ENCODE measurements around the gene CEP20.
"Not testable (repeated sequence)": the region's sequence is repeated elsewhere in the genome, so short reads cannot be mapped to it uniquely, and the experiment has no call there.

Gene CEP20

GRCh38 chr16:15849209-15849981 lies 39.0 kb downstream of the CEP20 start:
- Histone ChIP-seq H3K79me2 (ENCODE audit: control insufficient read depth, insufficient read depth, low read length, unreplicated experiment) (no peaks in the 10 kb centered on the region), H3K27ac (ENCODE audit: low read depth, low read length) (no peak overlapping the region), H3K27me3 (ENCODE audit: insufficient read depth, low read length) (peaks cover 38% of the 10 kb centered on the region), H3K36me3 (ENCODE audit: insufficient read depth, low read length) (no peaks in the 10 kb centered on the region), H2AFZ (ENCODE audit: low read length, unreplicated experiment) (no peak overlapping the region), H3K4me3 (ENCODE audit: low read depth, low read length) (no peak overlapping the region), H3K4me1 (ENCODE audit: control insufficient read depth, insufficient read depth, low read length, unreplicated experiment) (no peaks in the 10 kb centered on the region)

- H3K27me3 ChIP-seq (ENCODE audit: insufficient read depth, low read length), result peaks cover 23% of the 10 kb centered on the region
- no peaks in the 10 kb centered on the region for H3K36me3 ChIP-seq (ENCODE audit: insufficient read depth, low read length)
- no peak overlapping the region for H3K4me3 ChIP-seq (ENCODE audit: low read depth, low read length)
- no peak overlapping the region for H3K27ac ChIP-seq (ENCODE audit: low read depth, low read length)
- no peaks in the 10 kb centered on the region for H3K79me2 ChIP-seq (ENCODE audit: control insufficient read depth, insufficient read depth, low read length, unreplicated experiment)
- no peaks in the 10 kb centered on the region for H3K4me1 ChIP-seq (ENCODE audit: control insufficient read depth, insufficient read depth, low read length, unreplicated experiment)
- H2AFZ ChIP-seq (ENCODE audit: low read length, unreplicated experiment), result no peak overlapping the region
Measured at GRCh38 chr16:15847611-15848175, 40.7 kb downstream of the CEP20 start.

GRCh38 chr16:15846510-15846909 lies 41.9 kb downstream of the CEP20 start:
- Histone ChIP-seq H2AFZ (ENCODE audit: low read length, unreplicated experiment) (no peak overlapping the region), H3K36me3 (ENCODE audit: insufficient read depth, low read length) (no peaks in the 10 kb centered on the region), H3K27me3 (ENCODE audit: insufficient read depth, low read length) (peaks cover 24% of the 10 kb centered on the region), H3K27ac (ENCODE audit: low read depth, low read length) (no peak overlapping the region), H3K4me1 (ENCODE audit: control insufficient read depth, insufficient read depth, low read length, unreplicated experiment) (no peaks in the 10 kb centered on the region), H3K79me2 (ENCODE audit: control insufficient read depth, insufficient read depth, low read length, unreplicated experiment) (no peaks in the 10 kb centered on the region), H3K4me3 (ENCODE audit: low read depth, low read length) (no peak overlapping the region)

GRCh38 chr16:15843635-15844279 lies 44.6 kb downstream of the CEP20 start:
- Histone ChIP-seq H3K4me3 (ENCODE audit: low read depth, low read length) (no peak overlapping the region), H3K36me3 (ENCODE audit: insufficient read depth, low read length) (no peaks in the 10 kb centered on the region), H3K27me3 (ENCODE audit: insufficient read depth, low read length) (peaks cover 23% of the 10 kb centered on the region), H3K27ac (ENCODE audit: low read depth, low read length) (no peak overlapping the region), H2AFZ (ENCODE audit: low read length, unreplicated experiment) (no peak overlapping the region), H3K4me1 (ENCODE audit: control insufficient read depth, insufficient read depth, low read length, unreplicated experiment) (no peaks in the 10 kb centered on the region), H3K79me2 (ENCODE audit: control insufficient read depth, insufficient read depth, low read length, unreplicated experiment) (no peaks in the 10 kb centered on the region)

- not testable (repeated sequence) for H2AFZ ChIP-seq (ENCODE audit: low read length, unreplicated experiment); H3K4me1 ChIP-seq (ENCODE audit: control insufficient read depth, insufficient read depth, low read length, unreplicated experiment); H3K4me3 ChIP-seq (ENCODE audit: low read depth, low read length); H3K79me2 ChIP-seq (ENCODE audit: control insufficient read depth, insufficient read depth, low read length, unreplicated experiment); H3K27me3 ChIP-seq (ENCODE audit: insufficient read depth, low read length); H3K36me3 ChIP-seq (ENCODE audit: insufficient read depth, low read length); H3K27ac ChIP-seq (ENCODE audit: low read depth, low read length)
Measured at GRCh38 chr16:15839204-15839603, 49.2 kb downstream of the CEP20 start.

- no peaks in the 10 kb centered on the region for H3K4me1 ChIP-seq (ENCODE audit: control insufficient read depth, insufficient read depth, low read length, unreplicated experiment)
- H2AFZ ChIP-seq (ENCODE audit: low read length, unreplicated experiment), result no peak overlapping the region
- H3K79me2 ChIP-seq (ENCODE audit: control insufficient read depth, insufficient read depth, low read length, unreplicated experiment), result no peaks in the 10 kb centered on the region
- no peak overlapping the region for H3K4me3 ChIP-seq (ENCODE audit: low read depth, low read length)
- peaks cover 4% of the 10 kb centered on the region; the same call in 1 of the 2 replicates for H3K27me3 ChIP-seq (ENCODE audit: insufficient read depth, low read length)
- H3K36me3 ChIP-seq (ENCODE audit: insufficient read depth, low read length), result no peaks in the 10 kb centered on the region
- H3K27ac ChIP-seq (ENCODE audit: low read depth, low read length), result no peak overlapping the region
Measured at GRCh38 chr16:15837761-15838160, 50.6 kb downstream of the CEP20 start.

GRCh38 chr16:15836965-15837611 lies 51.3 kb downstream of the CEP20 start:
- Histone ChIP-seq H3K27me3 (ENCODE audit: insufficient read depth, low read length) (peaks cover 4% of the 10 kb centered on the region; the same call in 1 of the 2 replicates), H3K4me3 (ENCODE audit: low read depth, low read length) (no peak overlapping the region), H3K27ac (ENCODE audit: low read depth, low read length) (no peak overlapping the region), H3K4me1 (ENCODE audit: control insufficient read depth, insufficient read depth, low read length, unreplicated experiment) (no peaks in the 10 kb centered on the region), H2AFZ (ENCODE audit: low read length, unreplicated experiment) (no peak overlapping the region), H3K36me3 (ENCODE audit: insufficient read depth, low read length) (no peaks in the 10 kb centered on the region), H3K79me2 (ENCODE audit: control insufficient read depth, insufficient read depth, low read length, unreplicated experiment) (no peaks in the 10 kb centered on the region)

GRCh38 chr16:15836074-15836473 lies 52.3 kb downstream of the CEP20 start:
- no peaks in the 10 kb centered on the region for H3K79me2 ChIP-seq (ENCODE audit: control insufficient read depth, insufficient read depth, low read length, unreplicated experiment)
- H2AFZ ChIP-seq (ENCODE audit: low read length, unreplicated experiment), result no peak overlapping the region
- no peaks in the 10 kb centered on the region for H3K27me3 ChIP-seq (ENCODE audit: insufficient read depth, low read length)
- no peaks in the 10 kb centered on the region for H3K36me3 ChIP-seq (ENCODE audit: insufficient read depth, low read length)
- no peak overlapping the region for H3K27ac ChIP-seq (ENCODE audit: low read depth, low read length)
- H3K4me3 ChIP-seq (ENCODE audit: low read depth, low read length), result no peak overlapping the region
- H3K4me1 ChIP-seq (ENCODE audit: control insufficient read depth, insufficient read depth, low read length, unreplicated experiment), result no peaks in the 10 kb centered on the region

GRCh38 chr16:15835136-15835878 lies 53.1 kb downstream of the CEP20 start:
- Histone ChIP-seq H3K79me2 (ENCODE audit: control insufficient read depth, insufficient read depth, low read length, unreplicated experiment) (no peaks in the 10 kb centered on the region), H3K4me1 (ENCODE audit: control insufficient read depth, insufficient read depth, low read length, unreplicated experiment) (no peaks in the 10 kb centered on the region)

GRCh38 chr16:15834502-15834901 lies 53.9 kb downstream of the CEP20 start:
- Histone ChIP-seq H3K27me3 (ENCODE audit: insufficient read depth, low read length) (no peaks in the 10 kb centered on the region), H3K4me1 (ENCODE audit: control insufficient read depth, insufficient read depth, low read length, unreplicated experiment) (no peaks in the 10 kb centered on the region), H3K36me3 (ENCODE audit: insufficient read depth, low read length) (no peaks in the 10 kb centered on the region), H3K79me2 (ENCODE audit: control insufficient read depth, insufficient read depth, low read length, unreplicated experiment) (no peaks in the 10 kb centered on the region), H3K4me3 (ENCODE audit: low read depth, low read length) (no peak overlapping the region), H2AFZ (ENCODE audit: low read length, unreplicated experiment) (no peak overlapping the region), H3K27ac (ENCODE audit: low read depth, low read length) (no peak overlapping the region)

More at GRCh38 chr16:15835136-15835878, 53.1 kb downstream of the CEP20 start:
- no peak overlapping the region for H3K4me3 ChIP-seq (ENCODE audit: low read depth, low read length)
- no peaks in the 10 kb centered on the region for H3K27me3 ChIP-seq (ENCODE audit: insufficient read depth, low read length)
- H3K27ac ChIP-seq (ENCODE audit: low read depth, low read length), result no peak overlapping the region
- H2AFZ ChIP-seq (ENCODE audit: low read length, unreplicated experiment), result no peak overlapping the region
- H3K36me3 ChIP-seq (ENCODE audit: insufficient read depth, low read length), result no peaks in the 10 kb centered on the region

Measured in ACC112 (cell line).